HEK293T (cell line): ENCODE data around the gene LGALS1.
A peak's percentile ranks its signal among the peaks of the same experiment; 100 is the strongest.

Experiments used
- CTCF ChIA-PET: fragments of 350-600 bp; formaldehyde crosslinking; extraction: SDS; loops from one replicate; lab custom pipeline; 2021; ENCODE audit warnings: antibody characterized with exemption, inconsistent platforms; lab: Yijun Ruan, JAX
- POLR2A ChIA-PET: fragments of 350-600 bp; formaldehyde crosslinking; extraction: SDS; loops from one replicate; lab custom pipeline; 2020; ENCODE audit warnings: antibody characterized with exemption, inconsistent platforms; lab: Yijun Ruan, JAX
- DNase-seq: peaks from one replicate; pipeline ENCODE4 v3.0.0; 2012; ENCODE audit warnings: mixed read lengths; ENCODE audit errors: extremely low spot score
- ARNT ChIP-seq: fragments of 450-650 bp; IDR thresholded peaks from 2 replicates; pipeline ENCODE4 v1.6.1; 2017; ENCODE audit warnings: mild to moderate bottlenecking
- BHLHE40 ChIP-seq: fragments of 450-650 bp; IDR thresholded peaks from 2 replicates; pipeline ENCODE4 v1.6.1; 2016; ENCODE audit warnings: mild to moderate bottlenecking, moderate library complexity, borderline replicate concordance
- CTBP1 ChIP-seq: fragments of 450-650 bp; IDR thresholded peaks from 2 replicates; pipeline ENCODE4 v1.6.1; 2016; ENCODE audit warnings: borderline replicate concordance
- ELF4 ChIP-seq: fragments of 450-650 bp; IDR thresholded peaks from 2 replicates; pipeline ENCODE4 v1.6.1; 2017; ENCODE audit warnings: antibody characterized with exemption
- FOXA1 ChIP-seq: fragments of 450-650 bp; IDR thresholded peaks from 2 replicates; pipeline ENCODE4 v1.6.1; 2016; ENCODE audit warnings: mild to moderate bottlenecking
- FOXK2 ChIP-seq: fragments of 450-650 bp; IDR thresholded peaks from 2 replicates; pipeline ENCODE4 v1.6.1; 2016; ENCODE audit warnings: mild to moderate bottlenecking
- FOXM1 ChIP-seq: fragments of 450-650 bp; IDR thresholded peaks from 2 replicates; pipeline ENCODE4 v1.6.1; 2017; ENCODE audit warnings: mild to moderate bottlenecking, borderline replicate concordance
- HDGF ChIP-seq: fragments of 450-650 bp; IDR thresholded peaks from 2 replicates; pipeline ENCODE4 v1.6.1; 2017; ENCODE audit warnings: antibody characterized with exemption, borderline replicate concordance
- L3MBTL2 ChIP-seq: fragments of 450-650 bp; conservative IDR thresholded peaks from 2 replicates; pipeline ENCODE4 v1.6.1; 2016; ENCODE audit warnings: mild to moderate bottlenecking
- LEF1 ChIP-seq: fragments of 450-650 bp; IDR thresholded peaks from 2 replicates; pipeline ENCODE4 v1.6.1; 2017; ENCODE audit warnings: mild to moderate bottlenecking, borderline replicate concordance
- NFRKB ChIP-seq: fragments of 450-650 bp; IDR thresholded peaks from 2 replicates; pipeline ENCODE4 v1.6.1; 2016; ENCODE audit warnings: mild to moderate bottlenecking, moderate library complexity
- SP1 ChIP-seq: fragments of 450-650 bp; IDR thresholded peaks from 2 replicates; pipeline ENCODE4 v1.6.1; 2017
- SUZ12 ChIP-seq: fragments of 450-650 bp; IDR thresholded peaks from 2 replicates; pipeline ENCODE4 v1.6.1; 2016; ENCODE audit warnings: mild to moderate bottlenecking
- TARDBP ChIP-seq: fragments of 450-650 bp; IDR thresholded peaks from 2 replicates; pipeline ENCODE4 v1.6.1; 2016
- ZNF384 ChIP-seq: fragments of 450-650 bp; IDR thresholded peaks from 2 replicates; pipeline ENCODE4 v1.6.1; 2016
- TF ChIP-seq, protein P1 (sequence below): fragments of 450-650 bp; IDR thresholded peaks from 2 replicates; pipeline ENCODE4 v1.6.1; 2016

The LGALS1 gene

GRCh38 chr22:37677493-37677974, 2.1 kb downstream of the LGALS1 start:
- no peak for DNase-seq
- TF ChIP-seq BHLHE40 (no peak), SUZ12 (no peak), L3MBTL2 (no peak), HDGF (no peak), SP1 (no peak), CTBP1 (no peak), ELF4 (no peak), NFRKB (no peak), TARDBP (no peak)
- TF ChIP-seq, protein P1, sequence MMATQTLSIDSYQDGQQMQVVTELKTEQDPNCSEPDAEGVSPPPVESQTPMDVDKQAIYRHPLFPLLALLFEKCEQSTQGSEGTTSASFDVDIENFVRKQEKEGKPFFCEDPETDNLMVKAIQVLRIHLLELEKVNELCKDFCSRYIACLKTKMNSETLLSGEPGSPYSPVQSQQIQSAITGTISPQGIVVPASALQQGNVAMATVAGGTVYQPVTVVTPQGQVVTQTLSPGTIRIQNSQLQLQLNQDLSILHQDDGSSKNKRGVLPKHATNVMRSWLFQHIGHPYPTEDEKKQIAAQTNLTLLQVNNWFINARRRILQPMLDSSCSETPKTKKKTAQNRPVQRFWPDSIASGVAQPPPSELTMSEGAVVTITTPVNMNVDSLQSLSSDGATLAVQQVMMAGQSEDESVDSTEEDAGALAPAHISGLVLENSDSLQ, result no peak
- CTCF ChIA-PET, result interaction anchor here (0.9 to 1.5 kb wide), 2 partner anchors 16 to 35 kb away, joined by 3 to 5 read pairs; no protein-coding TSS in a partner anchor
- POLR2A ChIA-PET, result interaction anchor here (1.4 to 8.9 kb wide), 4 partner anchors 9 to 128 kb away, joined by 4 to 105 read pairs (median 4); partner anchors contain the start of genes NOL12 and PDXP

DNA sequence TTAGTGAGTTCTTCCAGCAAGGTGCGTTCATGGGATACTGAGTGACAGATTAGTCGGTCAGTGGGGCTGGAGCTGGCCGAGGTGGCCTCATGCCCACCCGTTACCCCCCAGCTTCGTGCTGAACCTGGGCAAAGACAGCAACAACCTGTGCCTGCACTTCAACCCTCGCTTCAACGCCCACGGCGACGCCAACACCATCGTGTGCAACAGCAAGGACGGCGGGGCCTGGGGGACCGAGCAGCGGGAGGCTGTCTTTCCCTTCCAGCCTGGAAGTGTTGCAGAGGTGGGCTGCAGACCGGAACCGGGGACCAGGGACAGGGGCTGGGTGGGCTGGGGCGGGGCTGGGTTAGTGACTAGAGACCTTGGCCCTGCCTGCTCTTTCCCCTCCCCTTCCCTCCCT, 2.9 kb downstream of the LGALS1 start:
- no peak for TF ChIP-seq CTBP1
- TF ChIP-seq FOXM1, result no peak
- TF ChIP-seq BHLHE40, result no peak
- no peak for TF ChIP-seq FOXA1
- TF ChIP-seq L3MBTL2, result no peak
- TF ChIP-seq, protein P1, result no peak
- TF ChIP-seq SP1, result no peak
- no peak for TF ChIP-seq NFRKB
- no peak for TF ChIP-seq TARDBP
- TF ChIP-seq ARNT, result no peak
- TF ChIP-seq SUZ12, result no peak
- TF ChIP-seq ZNF384, result no peak
- TF ChIP-seq HDGF, result no peak
- CTCF ChIA-PET, result interaction anchor here (1.0 kb wide), 1 partner anchor 35 kb away, joined by 3 read pairs; no protein-coding TSS in a partner anchor
- POLR2A ChIA-PET, result interaction anchor here (4.1 kb wide), 1 partner anchor 18 kb away, joined by 44 read pairs; the partner anchor contains the start of gene PDXP
- no peak for DNase-seq

GRCh38 chr22:37679670-37680069, 4.2 kb downstream of the LGALS1 start:
- ChIA-PET POLR2A (interaction anchor here (0.6 to 4.1 kb wide), 3 partner anchors 20 to 226 kb away, joined by 3 to 44 read pairs (median 3); partner anchors contain the start of gene PDXP), CTCF (interaction anchor here (0.8 to 3.3 kb wide), 3 partner anchors 20 to 208 kb away, joined by 6 to 40 read pairs (median 24); partner anchors contain the start of gene PDXP)
- TF ChIP-seq BHLHE40 (no peak), TARDBP (no peak), FOXK2 (no peak), LEF1 (no peak), NFRKB (no peak), FOXA1 (no peak), ELF4 (no peak), FOXM1 (no peak), SUZ12 (no peak), ARNT (no peak), ZNF384 (no peak)
- no peak for DNase-seq

- CTCF ChIA-PET, result interaction anchor here (0.7 to 3.3 kb wide), 5 partner anchors 15 to 208 kb away, joined by 3 to 40 read pairs (median 6); partner anchors contain the start of gene PDXP
Observed at GRCh38 chr22:37680191-37680851, 4.9 kb downstream of the LGALS1 start.

GRCh38 chr22:37681001-37681424, 5.6 kb downstream of the LGALS1 start:
- ChIA-PET POLR2A (interaction anchor here (1.0 to 4.1 kb wide), 4 partner anchors 14 to 38 kb away, joined by 3 to 44 read pairs (median 6); partner anchors contain the start of gene PDXP), CTCF (interaction anchor here (0.5 to 3.3 kb wide), 10 partner anchors 9 to 458 kb away, joined by 3 to 40 read pairs (median 4); partner anchors contain the start of gene PDXP)
- no peak for DNase-seq
- TF ChIP-seq FOXK2 (no peak), HDGF (no peak), SP1 (no peak), L3MBTL2 (no peak), ZNF384 (no peak)
- TF ChIP-seq, protein P1, result no peak

More at GRCh38 chr22:37680191-37680851, 4.9 kb downstream of the LGALS1 start:
- no peak for DNase-seq
- POLR2A ChIA-PET, result interaction anchor here (0.6 to 4.1 kb wide), 4 partner anchors 13 to 225 kb away, joined by 3 to 44 read pairs (median 3); partner anchors contain the start of gene PDXP
- no peak for TF ChIP-seq HDGF

- POLR2A ChIA-PET, result interaction anchor here (1.0 to 4.1 kb wide), 4 partner anchors 14 to 38 kb away, joined by 3 to 44 read pairs (median 6); partner anchors contain the start of gene PDXP
- no peak for TF ChIP-seq HDGF
- TF ChIP-seq, protein P1, result no peak
- TF ChIP-seq ZNF384, result no peak
- no peak for TF ChIP-seq CTBP1
- no peak for TF ChIP-seq TARDBP
- no peak for TF ChIP-seq SUZ12
- DNase-seq, result peak; percentile 83
- CTCF ChIA-PET, result interaction anchor here (0.6 to 3.3 kb wide), 8 partner anchors 10 to 74 kb away, joined by 3 to 40 read pairs (median 4); partner anchors contain the start of gene PDXP
Observed at GRCh38 chr22:37681556-37682049, 6.2 kb downstream of the LGALS1 start.
